ENCODE results near the gene ZBTB7A. TPM values are rescaled to one million over a fixed set of nuclear protein-coding genes. Genes with fewer than 3 reads are reported as not detected.
A peak's percentile ranks its signal among the peaks of the same experiment; 100 is the strongest.

The ZBTB7A gene
- total RNA-seq, 4 donors from 2014 or later = 138 to 162 (median 152) TPM

GRCh38 chr19:4057931-4058692, 8.6 kb downstream of the ZBTB7A start:
- peak; percentile 89 to 98 for DNase-seq (ENCODE audit: low spot score in 2 of 2)
- H3K4me3 ChIP-seq (ENCODE audit: low read depth, poor library complexity, severe bottlenecking) = peak overlapping the region; percentile 0
- intact Hi-C loops (cut with DNase I; ENCODE audit: low total_unique reads) = loop anchor here (5.0 kb wide), 1 partner anchor 1619 kb away; no protein-coding TSS in a partner anchor
- TF ChIP-seq CTCF (IDR thresholded peaks at IDR 0.05) (no peak), POLR2A (IDR thresholded peaks at IDR 0.05) (no peak)
- WGBS, 2 donors = 9 to 16% methylated on average over 15 to 18 of the region's 22 CpGs

GRCh38 chr19:4055209-4055552, 11.5 kb downstream of the ZBTB7A start:
- TF ChIP-seq CTCF (IDR thresholded peaks at IDR 0.05) (no peak), POLR2A (IDR thresholded peaks at IDR 0.05) (no peak)
- 89 to 94% methylated on average over 20 of the region's 20 CpGs for WGBS, 2 donors
- no peak overlapping the region for H3K4me3 ChIP-seq (ENCODE audit: low read depth, poor library complexity, severe bottlenecking)
- DNase-seq (ENCODE audit: low spot score in 2 of 2) = no peak
- intact Hi-C loops (cut with DNase I; ENCODE audit: low total_unique reads) = loop anchor here (5.0 kb wide), 1 partner anchor 1622 kb away; no protein-coding TSS in a partner anchor

GRCh38 chr19:4054441-4055208, 12.1 kb downstream of the ZBTB7A start:
- intact Hi-C loops (cut with DNase I; ENCODE audit: low total_unique reads) = loop anchor here (5.0 kb wide), 1 partner anchor 1623 kb away; no protein-coding TSS in a partner anchor
- DNase-seq (ENCODE audit: low spot score in 2 of 2) = peak in 1 of 2 donors; percentile 81
- WGBS, 2 donors = 94 to 96% methylated on average over 70 to 86 of the region's 91 CpGs
- H3K4me3 ChIP-seq (ENCODE audit: low read depth, poor library complexity, severe bottlenecking) = no peak overlapping the region
- TF ChIP-seq CTCF (IDR thresholded peaks at IDR 0.05) = no peak
- no peak for TF ChIP-seq POLR2A (IDR thresholded peaks at IDR 0.05)

- 85 to 88% methylated on average over 82 of the region's 82 CpGs for WGBS, 2 donors
- TF ChIP-seq POLR2A (IDR thresholded peaks at IDR 0.05) (no peak), CTCF (IDR thresholded peaks at IDR 0.05) (no peak)
- intact Hi-C loops (cut with DNase I; ENCODE audit: low total_unique reads) = no loop called here
- H3K4me3 ChIP-seq (ENCODE audit: low read depth, poor library complexity, severe bottlenecking) = no peak overlapping the region
- DNase-seq (ENCODE audit: low spot score in 2 of 2) = peak in 1 of 2 donors; percentile 81
Measured at GRCh38 chr19:4053423-4054324, 13.0 kb downstream of the ZBTB7A start.

GRCh38 chr19:4052993-4053422, 13.7 kb downstream of the ZBTB7A start:
- TF ChIP-seq POLR2A (IDR thresholded peaks at IDR 0.05) = no peak
- TF ChIP-seq CTCF (IDR thresholded peaks at IDR 0.05) = no peak
- intact Hi-C loops (cut with DNase I; ENCODE audit: low total_unique reads) = no loop called here
- 8 to 10% methylated on average over 13 of the region's 13 CpGs for WGBS, 2 donors
- DNase-seq (ENCODE audit: low spot score in 2 of 2) = no peak
- H3K4me3 ChIP-seq (ENCODE audit: low read depth, poor library complexity, severe bottlenecking) = no peak overlapping the region
